ENCODE measurements around the gene CREBBP.

DNA sequence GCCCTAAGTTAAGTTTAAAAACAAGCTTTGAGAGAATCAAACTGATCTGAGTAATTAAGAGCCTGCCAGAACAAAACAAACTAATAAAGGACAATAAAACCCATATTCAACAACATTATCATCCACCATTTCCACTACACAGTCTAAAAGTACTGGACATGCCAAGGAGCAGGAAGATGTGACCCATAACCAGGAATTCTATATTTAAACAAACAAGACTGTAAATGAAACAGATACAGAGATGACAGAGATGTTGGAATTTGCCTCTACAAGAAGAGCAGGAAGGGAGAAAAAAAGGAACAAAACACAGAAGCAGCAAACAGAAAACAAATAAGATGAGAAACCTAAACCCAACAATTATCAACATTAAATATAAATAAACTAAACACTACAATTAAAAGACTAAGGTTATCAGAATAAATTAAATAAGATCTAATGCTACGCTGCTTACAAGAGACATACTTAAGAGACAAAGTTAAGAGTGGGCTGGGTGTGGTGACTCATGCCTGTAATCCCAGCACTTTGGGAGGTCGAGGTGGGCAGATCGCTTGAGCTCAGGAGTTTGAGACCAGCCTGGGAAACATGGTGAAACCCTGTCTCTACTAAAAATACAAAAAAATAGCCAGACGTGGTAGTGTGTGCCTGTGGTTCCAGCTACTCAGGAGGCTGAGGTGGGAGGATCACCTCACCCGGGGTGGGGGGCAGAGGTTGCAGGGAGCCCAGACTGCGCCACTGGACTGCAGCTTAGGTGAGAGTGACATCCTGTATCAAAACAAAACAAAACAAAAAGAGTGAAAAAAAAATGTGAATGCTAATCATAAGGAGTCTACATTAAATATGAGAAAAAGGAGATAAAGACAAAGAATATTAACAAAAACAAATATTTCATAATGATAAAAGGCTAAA lies 50.6 kb downstream of the CREBBP start:
- no peak for TF ChIP-seq POLR2AphosphoS5 (IDR thresholded peaks at IDR 0.05; ENCODE audit: low read depth, low read length)
- TF ChIP-seq TAF1 (IDR thresholded peaks at IDR 0.05; ENCODE audit: borderline replicate concordance, insufficient read depth, low read length) = no peak
- TF ChIP-seq, protein P1, sequence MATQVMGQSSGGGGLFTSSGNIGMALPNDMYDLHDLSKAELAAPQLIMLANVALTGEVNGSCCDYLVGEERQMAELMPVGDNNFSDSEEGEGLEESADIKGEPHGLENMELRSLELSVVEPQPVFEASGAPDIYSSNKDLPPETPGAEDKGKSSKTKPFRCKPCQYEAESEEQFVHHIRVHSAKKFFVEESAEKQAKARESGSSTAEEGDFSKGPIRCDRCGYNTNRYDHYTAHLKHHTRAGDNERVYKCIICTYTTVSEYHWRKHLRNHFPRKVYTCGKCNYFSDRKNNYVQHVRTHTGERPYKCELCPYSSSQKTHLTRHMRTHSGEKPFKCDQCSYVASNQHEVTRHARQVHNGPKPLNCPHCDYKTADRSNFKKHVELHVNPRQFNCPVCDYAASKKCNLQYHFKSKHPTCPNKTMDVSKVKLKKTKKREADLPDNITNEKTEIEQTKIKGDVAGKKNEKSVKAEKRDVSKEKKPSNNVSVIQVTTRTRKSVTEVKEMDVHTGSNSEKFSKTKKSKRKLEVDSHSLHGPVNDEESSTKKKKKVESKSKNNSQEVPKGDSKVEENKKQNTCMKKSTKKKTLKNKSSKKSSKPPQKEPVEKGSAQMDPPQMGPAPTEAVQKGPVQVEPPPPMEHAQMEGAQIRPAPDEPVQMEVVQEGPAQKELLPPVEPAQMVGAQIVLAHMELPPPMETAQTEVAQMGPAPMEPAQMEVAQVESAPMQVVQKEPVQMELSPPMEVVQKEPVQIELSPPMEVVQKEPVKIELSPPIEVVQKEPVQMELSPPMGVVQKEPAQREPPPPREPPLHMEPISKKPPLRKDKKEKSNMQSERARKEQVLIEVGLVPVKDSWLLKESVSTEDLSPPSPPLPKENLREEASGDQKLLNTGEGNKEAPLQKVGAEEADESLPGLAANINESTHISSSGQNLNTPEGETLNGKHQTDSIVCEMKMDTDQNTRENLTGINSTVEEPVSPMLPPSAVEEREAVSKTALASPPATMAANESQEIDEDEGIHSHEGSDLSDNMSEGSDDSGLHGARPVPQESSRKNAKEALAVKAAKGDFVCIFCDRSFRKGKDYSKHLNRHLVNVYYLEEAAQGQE (IDR thresholded peaks at IDR 0.05; ENCODE audit: insufficient read depth in 1 of 2, low read depth in 2 of 2, low read length in 2 of 2) = no peak
- TF ChIP-seq SIN3A (IDR thresholded peaks at IDR 0.05; ENCODE audit: borderline replicate concordance, insufficient read depth, low read length) = no peak
- TF ChIP-seq FOXP2 (optimal IDR thresholded peaks at IDR 0.05; ENCODE audit: borderline replicate concordance, extremely low read depth, extremely low read length, insufficient read depth) = no peak
